GM06990 (cell line): Measurements from ENCODE around the gene ITGB2.
A peak's percentile ranks its signal among the peaks of the same experiment; 100 is the strongest.

Source experiments
- DNase-seq: peaks from one replicate; pipeline ENCODE4 v3.0.0-alpha.2; 2011; ENCODE audit not compliant: insufficient read length; ENCODE audit errors: extremely low read depth
- H3K27me3 ChIP-seq: replicated peaks from 2 replicates; pipeline ENCODE4 v1.6.0; 2011; ENCODE audit warnings: low read length; ENCODE audit not compliant: control insufficient read depth, insufficient read depth
- H3K36me3 ChIP-seq: 2 replicates; pipeline ENCODE4 v1.5.1; 2011; ENCODE audit warnings: low read length; ENCODE audit not compliant: control insufficient read depth, insufficient read depth
- H3K4me3 ChIP-seq: replicated peaks from 2 replicates; pipeline ENCODE4 v1.5.1; 2011; ENCODE audit warnings: low read depth, mild to moderate bottlenecking, control low read depth, low read length
- CTCF ChIP-seq: IDR thresholded peaks from 2 replicates; pipeline ENCODE4 v1.5.1; 2011; ENCODE audit warnings: low read length, control low read depth, mild to moderate bottlenecking, inconsistent platforms; ENCODE audit not compliant: insufficient read depth, poor library complexity, severe bottlenecking

The ITGB2 gene

GRCh38 chr21:44921928-44922327, 1.2 kb upstream of the ITGB2 start:
- H3K36me3 ChIP-seq: peaks cover 3% of the 10 kb centered on the region; the same call in 1 of the 2 replicates
- TF ChIP-seq CTCF: no peak
- no peak for DNase-seq
- H3K4me3 ChIP-seq: peak overlapping the region; percentile 71
- no peaks in the 10 kb centered on the region for H3K27me3 ChIP-seq

DNA sequence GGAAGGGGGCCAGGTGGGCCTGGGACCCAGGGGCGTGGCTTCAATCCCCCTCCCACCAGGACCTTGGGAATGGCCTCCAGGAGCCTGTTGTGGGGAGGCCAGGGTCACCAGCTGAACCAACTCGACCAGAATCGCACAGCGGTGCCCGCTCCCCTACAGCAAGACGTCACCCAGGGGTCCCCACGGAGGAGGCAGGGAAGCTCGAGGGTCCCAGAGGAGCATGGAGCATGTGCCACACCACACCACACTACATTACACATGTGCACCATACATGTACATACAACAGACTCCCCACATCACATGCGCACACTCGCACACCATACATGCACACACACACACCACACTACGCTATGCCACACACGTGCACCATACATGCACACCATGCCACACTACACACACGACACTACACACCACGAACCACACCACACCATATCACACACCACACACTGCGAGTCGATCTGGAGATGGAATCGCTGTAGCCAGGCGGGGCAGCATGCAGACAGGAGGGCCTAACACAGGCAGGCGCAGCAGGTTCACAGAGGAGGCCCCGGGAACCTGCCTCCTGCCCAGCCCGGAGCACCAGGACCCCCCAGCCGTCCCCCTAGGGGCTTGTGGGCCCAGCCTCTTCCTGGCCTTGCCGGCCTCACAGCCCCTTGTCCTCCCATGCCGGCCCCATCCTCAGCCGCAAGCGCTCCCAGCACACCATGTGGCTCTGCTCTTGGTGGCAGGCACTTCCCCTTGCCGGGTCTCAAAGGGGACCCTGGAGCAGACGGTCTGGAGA, 596 bp downstream of the ITGB2 start:
- DNase-seq: no peak
- Histone ChIP-seq H3K4me3 (peak overlapping the region; percentile 71), H3K36me3 (peaks cover 3% of the 10 kb centered on the region; the same call in 1 of the 2 replicates)

GRCh38 chr21:44919111-44919912, 1.4 kb downstream of the ITGB2 start:
- no peak for TF ChIP-seq CTCF
- H3K4me3 ChIP-seq: peak overlapping the region; percentile 71
- no peak for DNase-seq
- H3K36me3 ChIP-seq: peaks cover 3% of the 10 kb centered on the region; the same call in 1 of the 2 replicates
- H3K27me3 ChIP-seq: no peaks in the 10 kb centered on the region

More for the DNA sequence above, 596 bp downstream of the ITGB2 start:
- no peak for TF ChIP-seq CTCF
- no peaks in the 10 kb centered on the region for H3K27me3 ChIP-seq

DNA sequence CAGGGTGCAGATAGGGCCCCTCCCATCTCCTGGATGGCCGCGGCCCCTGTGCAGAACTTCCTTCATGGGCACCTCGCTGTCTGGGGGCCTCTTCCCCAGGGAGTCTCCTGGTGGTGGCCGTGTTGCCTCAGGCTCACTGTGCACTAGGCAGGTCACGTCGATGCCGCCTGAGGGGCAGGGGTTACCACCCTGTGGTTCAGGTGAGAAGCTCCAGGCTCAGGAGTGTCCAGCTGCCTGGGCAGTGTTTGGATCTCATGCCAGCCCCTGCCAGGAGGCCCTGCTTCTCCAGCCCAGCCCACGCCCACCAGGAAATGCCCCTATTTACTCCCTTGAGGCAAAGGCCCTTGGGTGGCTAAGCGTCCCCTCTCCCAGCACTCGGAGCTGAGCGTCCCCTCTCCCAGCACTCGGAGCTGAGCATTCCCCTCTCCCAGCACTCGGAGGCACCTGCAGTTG, 2.1 kb downstream of the ITGB2 start:
- Histone ChIP-seq H3K36me3 (peaks cover 3% of the 10 kb centered on the region; the same call in 1 of the 2 replicates), H3K4me3 (no peak overlapping the region; the same call in 1 of the 2 replicates), H3K27me3 (no peaks in the 10 kb centered on the region)
- DNase-seq: no peak
- no peak for TF ChIP-seq CTCF

GRCh38 chr21:44918107-44918470, 2.6 kb downstream of the ITGB2 start:
- no peak overlapping the region for H3K4me3 ChIP-seq
- peaks cover 3% of the 10 kb centered on the region; the same call in 1 of the 2 replicates for H3K36me3 ChIP-seq
- no peak for TF ChIP-seq CTCF
- DNase-seq: no peak
- H3K27me3 ChIP-seq: no peaks in the 10 kb centered on the region
